Measurements from ENCODE around the gene DISP2.

DNA sequence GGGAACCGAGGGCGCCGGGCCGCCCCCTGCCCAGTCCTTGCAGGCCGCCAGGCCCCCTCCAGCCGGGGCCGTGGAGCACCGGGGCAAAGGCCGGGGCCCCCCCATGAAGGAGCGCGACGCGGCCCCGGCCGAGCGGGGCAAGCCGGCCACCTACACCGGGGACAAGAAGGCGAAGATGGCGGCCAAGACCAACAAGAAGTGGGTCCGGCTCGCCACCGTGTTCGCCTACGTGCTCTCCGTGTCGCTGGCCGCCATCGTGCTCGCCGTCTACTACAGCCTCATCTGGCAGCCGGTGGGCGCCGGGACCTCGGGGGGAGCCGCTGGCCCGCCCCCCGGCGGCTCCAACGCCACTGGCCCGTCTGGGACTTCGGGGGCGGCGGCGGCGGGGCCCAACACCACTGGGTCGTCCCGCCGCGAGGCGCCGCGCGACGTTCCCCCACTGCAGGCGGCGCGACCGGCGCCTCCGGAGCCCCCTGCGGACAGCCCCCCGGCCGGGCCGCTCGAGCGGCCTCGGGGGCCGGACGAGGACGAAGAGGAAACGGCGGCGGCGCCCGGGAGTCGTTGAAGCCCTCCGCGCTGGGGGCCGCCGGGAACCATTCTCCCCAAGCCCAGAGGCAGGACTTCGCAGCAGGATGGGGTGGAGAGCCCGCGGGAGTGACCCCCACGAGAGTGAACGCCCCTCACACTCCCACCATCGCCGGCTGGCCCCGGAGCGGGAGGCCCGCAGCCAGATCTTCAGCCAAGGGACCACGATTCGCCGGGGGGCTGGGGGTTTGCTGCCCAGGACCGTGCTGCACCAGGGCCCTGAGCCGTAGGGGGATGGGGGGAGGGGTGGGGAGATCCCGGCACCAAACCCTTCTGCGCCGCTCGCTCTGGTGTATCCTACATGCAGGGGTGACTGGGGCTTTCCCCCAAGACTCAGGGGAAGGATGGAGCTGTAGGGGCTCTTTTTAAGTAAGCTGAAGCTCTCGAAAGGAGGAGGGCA lies 33.8 kb upstream of the DISP2 start:
- TF ChIP-seq, protein P1, sequence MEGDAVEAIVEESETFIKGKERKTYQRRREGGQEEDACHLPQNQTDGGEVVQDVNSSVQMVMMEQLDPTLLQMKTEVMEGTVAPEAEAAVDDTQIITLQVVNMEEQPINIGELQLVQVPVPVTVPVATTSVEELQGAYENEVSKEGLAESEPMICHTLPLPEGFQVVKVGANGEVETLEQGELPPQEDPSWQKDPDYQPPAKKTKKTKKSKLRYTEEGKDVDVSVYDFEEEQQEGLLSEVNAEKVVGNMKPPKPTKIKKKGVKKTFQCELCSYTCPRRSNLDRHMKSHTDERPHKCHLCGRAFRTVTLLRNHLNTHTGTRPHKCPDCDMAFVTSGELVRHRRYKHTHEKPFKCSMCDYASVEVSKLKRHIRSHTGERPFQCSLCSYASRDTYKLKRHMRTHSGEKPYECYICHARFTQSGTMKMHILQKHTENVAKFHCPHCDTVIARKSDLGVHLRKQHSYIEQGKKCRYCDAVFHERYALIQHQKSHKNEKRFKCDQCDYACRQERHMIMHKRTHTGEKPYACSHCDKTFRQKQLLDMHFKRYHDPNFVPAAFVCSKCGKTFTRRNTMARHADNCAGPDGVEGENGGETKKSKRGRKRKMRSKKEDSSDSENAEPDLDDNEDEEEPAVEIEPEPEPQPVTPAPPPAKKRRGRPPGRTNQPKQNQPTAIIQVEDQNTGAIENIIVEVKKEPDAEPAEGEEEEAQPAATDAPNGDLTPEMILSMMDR (IDR thresholded peaks at IDR 0.05; ENCODE audit: low read depth, low read length, missing input control) = no peak
- no peak for TF ChIP-seq MAX (IDR thresholded peaks at IDR 0.05)
- TF ChIP-seq SP1 (IDR thresholded peaks at IDR 0.05) = no peak
- TF ChIP-seq JUND (IDR thresholded peaks at IDR 0.05) = no peak
- TF ChIP-seq GABPA (IDR thresholded peaks at IDR 0.05 in 1 of 2, conservative IDR thresholded peaks at IDR 0.05 in 1 of 2) = no peak
- no peak for TF ChIP-seq FOXA1 (IDR thresholded peaks at IDR 0.05)
- TF ChIP-seq YY1 (IDR thresholded peaks at IDR 0.05) = no peak
- TF ChIP-seq TAF1 (conservative IDR thresholded peaks at IDR 0.05) = no peak
- TF ChIP-seq, protein P2, sequence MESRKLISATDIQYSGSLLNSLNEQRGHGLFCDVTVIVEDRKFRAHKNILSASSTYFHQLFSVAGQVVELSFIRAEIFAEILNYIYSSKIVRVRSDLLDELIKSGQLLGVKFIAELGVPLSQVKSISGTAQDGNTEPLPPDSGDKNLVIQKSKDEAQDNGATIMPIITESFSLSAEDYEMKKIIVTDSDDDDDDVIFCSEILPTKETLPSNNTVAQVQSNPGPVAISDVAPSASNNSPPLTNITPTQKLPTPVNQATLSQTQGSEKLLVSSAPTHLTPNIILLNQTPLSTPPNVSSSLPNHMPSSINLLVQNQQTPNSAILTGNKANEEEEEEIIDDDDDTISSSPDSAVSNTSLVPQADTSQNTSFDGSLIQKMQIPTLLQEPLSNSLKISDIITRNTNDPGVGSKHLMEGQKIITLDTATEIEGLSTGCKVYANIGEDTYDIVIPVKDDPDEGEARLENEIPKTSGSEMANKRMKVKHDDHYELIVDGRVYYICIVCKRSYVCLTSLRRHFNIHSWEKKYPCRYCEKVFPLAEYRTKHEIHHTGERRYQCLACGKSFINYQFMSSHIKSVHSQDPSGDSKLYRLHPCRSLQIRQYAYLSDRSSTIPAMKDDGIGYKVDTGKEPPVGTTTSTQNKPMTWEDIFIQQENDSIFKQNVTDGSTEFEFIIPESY (IDR thresholded peaks at IDR 0.05) = no peak
- no peak for TF ChIP-seq HNF4A (conservative IDR thresholded peaks at IDR 0.05)
- no peak for TF ChIP-seq RAD21 (IDR thresholded peaks at IDR 0.05)

Data from liver (tissue), 3 donors.